Measurements from ENCODE around the gene CBLL1.

The CBLL1 gene

DNA sequence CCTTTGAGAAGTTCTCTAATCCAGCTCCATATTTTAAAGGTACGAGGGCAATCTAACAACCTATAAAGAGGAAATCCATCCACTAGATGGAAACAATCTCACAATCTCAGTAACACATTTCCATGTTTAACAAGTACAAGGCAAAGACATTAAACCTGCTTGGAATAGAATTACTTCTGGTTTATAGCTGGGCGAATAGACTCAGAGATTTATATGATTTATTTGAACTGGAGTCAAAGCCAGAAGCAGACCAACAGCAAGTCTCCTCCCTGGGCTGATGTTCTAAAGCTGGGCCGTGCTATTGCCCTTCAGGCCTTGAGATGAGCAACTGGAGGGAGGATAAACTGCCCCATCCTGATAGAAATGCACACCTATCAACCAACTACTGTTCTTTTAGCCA, 33.8 kb downstream of the CBLL1 start:
- DNase-seq (ENCODE audit: insufficient read length, low spot score): no peak
- FAIRE-seq: no peak
- TF ChIP-seq POLR2A (IDR thresholded peaks at IDR 0.05; ENCODE audit: low read depth, low read length): no peak

DNA sequence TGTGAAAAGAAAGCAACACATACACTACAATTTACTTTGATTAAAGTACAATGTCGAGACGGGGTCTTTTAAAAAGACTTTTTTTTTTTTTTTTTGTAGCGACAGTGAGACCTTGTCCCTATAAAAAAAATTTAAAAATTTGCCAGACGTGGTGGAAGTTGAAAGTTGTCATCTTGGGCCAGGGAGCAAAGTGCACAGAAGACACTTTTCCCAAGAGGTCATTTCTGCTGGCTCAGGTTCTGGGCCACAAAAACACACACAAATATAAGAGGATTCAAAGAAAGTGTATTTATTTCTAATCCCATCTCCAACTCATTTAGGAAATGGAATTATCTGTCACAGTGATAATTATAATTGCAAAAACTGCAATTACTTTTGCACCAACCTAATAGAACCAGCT, 34.3 kb downstream of the CBLL1 start:
- no peak for FAIRE-seq
- TF ChIP-seq POLR2A (IDR thresholded peaks at IDR 0.05; ENCODE audit: low read depth, low read length): no peak
- DNase-seq (ENCODE audit: insufficient read length, low spot score): no peak

DNA sequence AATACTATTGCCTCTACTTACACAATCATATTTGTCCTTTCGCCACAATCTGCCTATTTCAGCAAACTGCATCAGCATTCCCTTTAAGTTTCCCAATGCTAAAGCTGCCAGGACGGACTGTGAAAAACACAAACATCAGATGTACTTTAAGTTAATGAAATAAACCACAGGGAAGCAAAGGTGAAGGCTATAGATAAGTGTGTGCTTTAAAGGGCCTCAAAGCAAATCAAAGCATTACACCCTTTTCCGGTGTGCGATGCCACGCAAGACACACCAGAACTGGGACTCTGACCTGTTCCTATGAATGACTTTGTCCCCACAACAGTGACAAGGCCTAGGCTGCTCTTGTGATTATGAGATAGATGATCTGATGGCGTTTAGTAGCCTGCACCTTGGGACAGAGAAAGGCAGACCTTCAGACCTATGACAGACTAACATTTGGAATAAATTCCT, 35.7 kb downstream of the CBLL1 start:
- DNase-seq (ENCODE audit: insufficient read length, low spot score) (no peak), FAIRE-seq (no peak)
- no peak for TF ChIP-seq POLR2A (IDR thresholded peaks at IDR 0.05; ENCODE audit: low read depth, low read length)

DNA sequence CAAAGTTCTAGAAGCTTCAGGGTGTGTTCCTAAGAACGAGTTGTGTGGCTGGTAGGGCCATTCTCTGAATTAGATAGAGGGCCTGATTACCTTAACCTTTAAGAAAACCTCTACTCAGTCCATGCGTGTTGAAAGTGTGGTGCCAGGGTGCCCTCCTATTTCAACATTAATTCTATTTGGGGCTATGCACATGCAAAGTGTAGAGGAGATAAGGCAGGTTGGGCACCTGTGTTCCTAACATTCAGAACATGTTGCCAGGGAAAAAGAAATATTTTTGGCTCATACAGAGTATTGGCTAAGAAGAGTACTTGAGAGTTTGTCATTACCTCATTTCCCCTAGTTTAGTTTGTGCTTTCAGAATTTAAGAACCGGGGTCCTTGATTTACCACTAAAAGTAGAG, 38.4 kb downstream of the CBLL1 start:
- no peak for TF ChIP-seq POLR2A (IDR thresholded peaks at IDR 0.05; ENCODE audit: low read depth, low read length)
- DNase-seq (ENCODE audit: insufficient read length, low spot score) (no peak), FAIRE-seq (no peak)

DNA sequence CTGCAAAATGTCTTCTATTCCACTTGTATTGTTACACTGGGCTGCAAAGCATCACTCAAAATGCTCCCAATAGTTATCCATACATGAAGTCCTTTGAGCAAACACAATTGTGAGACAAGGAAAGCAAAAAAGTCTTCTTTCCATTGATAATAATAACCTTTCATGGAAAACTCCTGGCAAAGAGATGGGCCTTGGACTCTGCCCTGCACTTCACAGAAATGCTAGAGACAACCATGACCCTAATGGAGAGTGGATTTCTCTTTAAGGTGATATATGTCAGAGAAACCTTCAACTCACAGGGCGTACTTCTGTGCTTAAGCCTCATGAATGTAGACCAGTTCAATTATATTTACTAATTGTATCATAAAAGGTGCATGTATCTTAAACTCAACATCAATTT, 39.7 kb downstream of the CBLL1 start:
- no peak for DNase-seq (ENCODE audit: insufficient read length, low spot score)
- TF ChIP-seq POLR2A (IDR thresholded peaks at IDR 0.05; ENCODE audit: low read depth, low read length): no peak
- no peak for FAIRE-seq

DNA sequence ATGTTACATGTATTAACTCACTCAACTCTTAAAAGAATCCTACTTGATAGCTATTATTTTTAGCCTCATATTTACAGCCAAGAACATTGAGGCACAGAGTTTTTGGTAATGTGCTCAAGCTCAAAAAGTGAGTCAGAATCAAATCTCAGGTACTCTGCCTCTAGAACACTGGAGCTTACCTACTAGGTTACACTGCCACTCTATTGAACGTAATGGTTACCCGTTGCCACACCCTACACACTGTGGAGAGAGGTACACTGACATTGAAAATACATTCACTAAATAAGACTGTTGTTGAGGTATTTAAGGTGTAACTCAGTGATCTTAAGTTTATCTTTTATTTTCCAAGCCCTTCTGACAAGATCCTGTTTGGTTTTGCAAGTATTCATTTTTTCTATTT, 41.2 kb downstream of the CBLL1 start:
- FAIRE-seq: no peak
- no peak for TF ChIP-seq POLR2A (IDR thresholded peaks at IDR 0.05; ENCODE audit: low read depth, low read length)
- no peak for DNase-seq (ENCODE audit: insufficient read length, low spot score)

DNA sequence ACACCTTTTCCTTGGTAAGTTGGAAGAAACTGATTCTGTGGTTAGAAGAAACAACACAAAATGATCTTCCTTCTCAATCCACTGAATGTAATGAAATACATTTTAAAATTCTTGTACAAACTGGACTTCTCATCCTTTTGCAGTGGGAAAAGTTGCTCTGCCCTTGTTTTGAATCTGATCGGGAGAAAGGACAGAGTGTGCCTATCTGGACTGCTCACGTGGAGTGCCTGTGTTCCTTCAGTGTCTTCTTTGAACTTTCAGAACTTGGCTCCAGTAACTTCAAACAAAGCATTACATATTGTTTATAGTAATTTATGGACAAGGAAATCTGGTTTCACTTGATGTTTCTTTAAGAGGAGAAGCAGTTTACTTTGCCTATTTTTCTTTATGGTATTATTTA, 42.0 kb downstream of the CBLL1 start:
- no peak for DNase-seq (ENCODE audit: insufficient read length, low spot score)

DNA sequence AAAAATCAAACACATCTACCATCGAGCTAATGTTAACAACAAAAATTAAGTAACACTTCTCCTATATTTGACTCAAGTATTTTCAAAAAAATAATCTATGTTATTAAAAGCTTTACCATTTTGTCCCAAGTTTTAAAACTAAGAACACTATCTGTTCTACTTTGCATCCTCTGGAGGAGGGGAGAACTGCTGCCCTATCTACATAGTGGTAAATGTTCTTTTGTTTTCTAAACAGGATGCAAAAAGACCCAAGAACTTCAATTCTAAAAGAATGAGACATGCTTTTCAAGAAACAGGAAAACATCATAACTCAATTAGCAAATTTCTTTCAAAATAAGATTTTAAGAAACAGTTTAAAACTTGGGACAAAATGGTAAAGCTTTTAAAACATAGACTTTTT, 44.3 kb downstream of the CBLL1 start:
- DNase-seq (ENCODE audit: insufficient read length, low spot score): no peak
- FAIRE-seq: no peak
- TF ChIP-seq POLR2A (IDR thresholded peaks at IDR 0.05; ENCODE audit: low read depth, low read length): no peak

More for the DNA sequence above, 42.0 kb downstream of the CBLL1 start:
- TF ChIP-seq POLR2A (IDR thresholded peaks at IDR 0.05; ENCODE audit: low read depth, low read length): no peak
- no peak for FAIRE-seq

DNA sequence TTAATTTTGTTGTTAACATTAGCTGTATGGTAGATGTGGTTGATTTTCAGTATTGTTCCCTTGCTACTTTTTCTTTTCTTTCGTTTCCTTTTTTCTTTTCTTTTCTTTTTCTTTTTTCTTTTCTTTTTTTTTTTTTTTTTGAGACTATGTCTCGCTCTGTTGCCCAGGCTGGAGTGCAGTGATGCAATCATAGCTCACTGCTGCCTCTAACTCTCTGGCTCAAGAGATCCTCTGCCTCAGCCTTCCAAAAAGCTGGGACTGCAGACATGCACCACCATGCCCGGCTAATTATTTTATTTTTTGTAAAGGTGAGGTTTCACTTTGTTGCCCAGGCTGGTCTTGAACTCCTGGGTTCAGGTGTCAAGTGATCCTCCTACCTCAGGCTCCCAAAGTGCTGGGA, 44.7 kb downstream of the CBLL1 start:
- no peak for FAIRE-seq
- DNase-seq (ENCODE audit: insufficient read length, low spot score): no peak
- TF ChIP-seq POLR2A (IDR thresholded peaks at IDR 0.05; ENCODE audit: low read depth, low read length): no peak

DNA sequence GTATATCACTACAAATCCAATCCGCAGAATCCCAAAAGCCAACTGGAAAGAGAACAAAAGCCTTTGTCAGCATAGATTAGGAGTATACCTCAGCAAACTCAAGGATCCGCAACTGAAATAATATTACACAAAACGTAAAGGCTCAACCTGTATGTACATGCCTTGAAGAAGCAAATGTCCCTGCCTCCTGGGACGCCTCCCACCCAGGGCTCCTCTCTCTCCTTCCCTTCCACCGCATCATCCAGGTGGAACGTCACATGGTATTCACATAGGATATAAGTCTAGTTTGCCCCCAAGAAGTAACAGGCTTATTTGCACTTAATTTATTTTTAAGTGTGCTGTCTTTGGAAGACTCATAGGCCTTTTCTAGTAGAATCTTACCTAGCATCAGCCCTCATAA, 45.7 kb downstream of the CBLL1 start:
- no peak for TF ChIP-seq POLR2A (IDR thresholded peaks at IDR 0.05; ENCODE audit: low read depth, low read length)
- DNase-seq (ENCODE audit: insufficient read length, low spot score): no peak
- FAIRE-seq: no peak

DNA sequence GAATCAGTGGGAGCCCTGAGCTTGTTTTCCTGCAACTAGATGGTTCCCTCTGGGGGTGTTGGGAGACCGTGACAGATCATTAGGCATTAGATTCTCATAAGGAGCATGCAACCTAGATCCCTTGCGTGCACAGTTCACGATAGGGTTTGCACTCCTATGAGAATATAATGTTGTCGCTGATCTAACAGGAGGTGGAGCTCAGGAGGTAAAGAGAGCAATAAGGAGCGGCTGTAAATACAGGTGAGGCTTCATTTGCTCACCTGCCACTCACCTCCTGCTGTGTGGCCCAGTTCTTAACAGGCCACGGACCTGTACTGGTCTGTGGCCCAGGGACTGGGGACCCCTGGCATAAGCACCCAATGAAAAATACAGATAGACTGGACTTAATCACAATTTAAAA, 48.4 kb downstream of the CBLL1 start:
- no peak for DNase-seq (ENCODE audit: insufficient read length, low spot score)
- TF ChIP-seq POLR2A (IDR thresholded peaks at IDR 0.05; ENCODE audit: low read depth, low read length): no peak
- FAIRE-seq: no peak

DNA sequence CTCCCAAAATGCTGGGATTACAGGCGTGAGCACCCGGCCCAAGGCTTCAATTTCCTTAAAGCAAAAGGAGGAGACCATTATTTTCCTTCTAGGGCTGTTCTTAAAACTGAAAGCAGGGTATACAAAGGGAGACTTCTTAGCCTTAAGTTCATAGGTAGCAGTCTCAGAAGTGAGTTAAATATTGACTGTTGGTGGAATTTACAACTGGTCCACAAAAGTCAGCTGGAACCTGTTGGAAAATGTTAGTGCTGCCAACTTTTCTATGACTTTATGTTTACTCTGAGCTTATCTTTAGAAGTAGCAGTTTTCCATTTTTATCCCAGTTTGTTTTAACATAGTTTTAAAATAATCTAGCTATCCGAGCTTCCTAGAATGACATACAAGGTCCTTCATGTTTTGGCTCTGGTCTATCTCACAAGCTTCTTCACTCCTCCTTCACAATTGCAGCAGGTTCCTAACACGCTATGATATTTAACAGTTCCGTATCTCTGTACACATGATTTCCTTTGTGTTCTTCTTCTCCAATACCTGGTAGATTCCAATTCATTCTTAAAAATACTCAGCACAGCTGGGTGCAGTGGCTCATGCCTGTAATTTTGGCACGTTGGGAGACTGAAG, 55.8 kb downstream of the CBLL1 start:
- DNase-seq (ENCODE audit: insufficient read length, low spot score): no peak
- FAIRE-seq: no peak
- no peak for TF ChIP-seq POLR2A (IDR thresholded peaks at IDR 0.05; ENCODE audit: low read depth, low read length)

DNA sequence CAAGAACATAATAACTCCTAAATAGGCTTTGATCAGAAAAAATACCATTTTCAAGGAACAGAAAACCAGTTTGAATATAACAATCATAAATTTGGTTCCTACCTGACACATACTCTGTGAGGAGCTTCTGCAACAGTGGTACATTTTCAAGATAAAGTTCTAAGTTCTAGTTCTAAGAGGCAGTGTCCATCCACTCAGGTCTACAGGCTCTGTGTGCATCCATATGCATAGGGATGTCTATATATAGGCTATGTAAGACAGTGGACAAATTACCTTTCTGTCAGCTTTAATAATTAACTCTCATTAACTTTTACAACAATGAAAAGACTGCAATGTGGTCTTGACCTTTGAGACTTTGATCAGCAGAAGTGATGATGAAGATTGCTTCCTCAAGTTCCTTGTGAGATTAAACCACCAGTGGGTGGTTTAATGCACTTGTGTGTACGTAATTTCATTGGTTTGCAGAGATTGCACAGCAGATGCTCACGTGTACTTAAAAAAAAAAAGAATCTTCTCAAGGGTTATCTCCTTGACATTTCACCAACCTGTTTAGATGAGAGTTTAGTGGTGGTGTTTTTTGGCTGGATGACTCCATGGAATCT, 59.2 kb downstream of the CBLL1 start, which contains the start of gene SLC26A3:
Gene SLC26A3, minus strand, starts transcription at position 215 of the 602 bp plus-strand sequence. CDS start 8,714 bp downstream, outside the sequence.
- no peak for FAIRE-seq
- TF ChIP-seq POLR2A (IDR thresholded peaks at IDR 0.05; ENCODE audit: low read depth, low read length): no peak
- no peak for DNase-seq (ENCODE audit: insufficient read length, low spot score)

DNA sequence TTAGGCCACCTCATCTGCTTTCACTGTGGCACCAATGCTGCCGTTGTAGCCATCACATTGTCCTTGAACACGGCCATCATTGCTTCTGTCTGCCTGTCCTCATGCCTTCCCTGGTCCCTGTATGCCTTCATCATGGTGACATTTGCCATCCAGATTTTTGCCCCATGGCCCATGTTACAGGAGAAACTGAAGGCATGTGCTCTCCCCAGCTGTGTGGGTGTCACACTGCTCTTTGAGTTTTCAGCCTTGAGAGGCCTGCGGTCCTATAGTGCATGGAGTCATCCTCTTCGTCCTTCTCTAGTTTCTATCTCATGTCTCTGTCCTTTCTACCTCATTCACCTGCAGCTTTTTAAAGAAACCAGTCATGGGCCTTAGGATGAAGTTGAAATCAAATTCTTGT, 65.2 kb downstream of the CBLL1 start:
- FAIRE-seq (no peak), DNase-seq (ENCODE audit: insufficient read length, low spot score) (no peak)

DNA sequence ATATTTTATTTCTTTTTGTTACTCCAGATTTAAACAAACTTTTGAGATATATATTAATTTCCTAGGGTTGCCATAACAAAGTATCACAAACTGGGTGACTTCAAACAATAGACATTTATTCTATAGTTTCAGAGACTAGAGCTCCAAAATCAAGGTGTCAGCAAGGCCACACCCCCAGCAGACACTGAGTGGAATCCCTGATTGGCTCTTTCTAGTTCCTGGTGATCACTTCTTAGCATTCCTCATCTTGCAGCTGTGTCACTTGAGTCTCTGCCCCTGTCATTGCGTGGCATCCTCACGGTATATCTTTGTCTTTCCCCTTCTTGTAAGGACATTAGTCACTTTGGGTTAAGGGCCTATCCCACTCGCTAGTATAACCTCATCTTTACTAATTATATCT, 66.7 kb downstream of the CBLL1 start:
- TF ChIP-seq POLR2A (IDR thresholded peaks at IDR 0.05; ENCODE audit: low read depth, low read length): no peak
- DNase-seq (ENCODE audit: insufficient read length, low spot score): no peak
- FAIRE-seq: no peak

More for the DNA sequence above, 65.2 kb downstream of the CBLL1 start:
- no peak for TF ChIP-seq POLR2A (IDR thresholded peaks at IDR 0.05; ENCODE audit: low read depth, low read length)

Data from H54 (cell line).